ENCODE data around the gene TUSC2.

DNA sequence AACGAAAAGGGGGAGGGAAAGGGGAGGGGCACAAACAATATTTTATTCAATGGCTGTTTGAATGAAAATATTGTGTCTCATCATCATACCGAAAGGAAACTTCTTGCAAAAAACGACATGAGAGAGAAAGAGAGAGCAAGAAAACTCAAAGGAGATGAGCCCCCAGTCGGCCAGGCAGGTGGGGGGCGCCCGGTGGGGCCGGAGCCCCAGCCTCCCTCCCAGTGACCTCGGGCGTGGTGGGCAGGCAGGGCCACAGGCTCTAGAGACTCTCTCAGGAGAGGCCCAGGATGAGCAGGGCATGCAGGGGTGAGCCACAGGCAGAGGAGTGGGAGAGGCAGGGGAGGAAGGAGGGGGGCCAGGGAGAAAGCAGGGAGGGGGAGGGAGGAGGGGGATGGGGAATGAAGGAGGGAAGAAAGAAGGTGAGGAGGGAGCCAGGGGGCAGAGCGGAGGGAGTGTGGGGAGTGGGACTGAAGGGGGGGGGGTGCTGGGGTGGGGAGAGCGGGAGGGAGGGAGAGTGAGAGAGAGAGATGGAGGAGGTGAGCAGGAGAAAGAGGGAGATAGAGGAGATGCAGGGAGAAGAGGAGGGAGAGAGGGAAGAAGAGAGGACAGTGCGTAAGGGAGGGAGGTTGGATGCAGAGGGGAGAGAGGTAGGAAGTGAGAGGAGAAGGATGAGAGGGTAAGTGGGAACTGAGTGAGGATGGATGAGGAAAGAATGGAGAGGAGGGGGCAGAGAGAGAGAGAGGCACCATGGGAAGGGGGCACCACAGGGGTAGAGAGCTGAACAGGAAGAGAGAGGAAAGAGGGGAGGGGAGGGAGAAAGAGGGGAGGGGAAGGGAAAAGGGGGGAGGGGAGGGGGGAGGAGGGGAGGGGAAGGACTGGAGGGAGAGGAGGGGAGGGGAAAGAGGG lies 45.4 kb upstream of the TUSC2 start:
- TF ChIP-seq, protein P1, sequence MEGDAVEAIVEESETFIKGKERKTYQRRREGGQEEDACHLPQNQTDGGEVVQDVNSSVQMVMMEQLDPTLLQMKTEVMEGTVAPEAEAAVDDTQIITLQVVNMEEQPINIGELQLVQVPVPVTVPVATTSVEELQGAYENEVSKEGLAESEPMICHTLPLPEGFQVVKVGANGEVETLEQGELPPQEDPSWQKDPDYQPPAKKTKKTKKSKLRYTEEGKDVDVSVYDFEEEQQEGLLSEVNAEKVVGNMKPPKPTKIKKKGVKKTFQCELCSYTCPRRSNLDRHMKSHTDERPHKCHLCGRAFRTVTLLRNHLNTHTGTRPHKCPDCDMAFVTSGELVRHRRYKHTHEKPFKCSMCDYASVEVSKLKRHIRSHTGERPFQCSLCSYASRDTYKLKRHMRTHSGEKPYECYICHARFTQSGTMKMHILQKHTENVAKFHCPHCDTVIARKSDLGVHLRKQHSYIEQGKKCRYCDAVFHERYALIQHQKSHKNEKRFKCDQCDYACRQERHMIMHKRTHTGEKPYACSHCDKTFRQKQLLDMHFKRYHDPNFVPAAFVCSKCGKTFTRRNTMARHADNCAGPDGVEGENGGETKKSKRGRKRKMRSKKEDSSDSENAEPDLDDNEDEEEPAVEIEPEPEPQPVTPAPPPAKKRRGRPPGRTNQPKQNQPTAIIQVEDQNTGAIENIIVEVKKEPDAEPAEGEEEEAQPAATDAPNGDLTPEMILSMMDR (conservative IDR thresholded peaks at IDR 0.05 in 1 of 2, IDR thresholded peaks at IDR 0.05 in 1 of 2; ENCODE audit: low read depth in 1 of 2, low read length in 2 of 2), result no peak
- no peak for TF ChIP-seq EZH2 (IDR thresholded peaks at IDR 0.05; ENCODE audit: low read length, missing control alignments)
